DOHH2 (cell line): ENCODE data around the gene SMYD1.

Source experiments
- H3F3A ChIP-seq: fragments of 200-600 bp; sonication (generic), shearing (Covaris generic); 2 replicates; pipeline ENCODE4 v1.6.0; 2016; ENCODE audit warnings: antibody characterized with exemption, mild to moderate bottlenecking; ENCODE audit not compliant: control insufficient read depth, insufficient read depth
- H3K27ac ChIP-seq: fragments of 200-600 bp; sonication (generic); 2 replicates; pipeline ENCODE4 v1.5.1; 2014; ENCODE audit warnings: low read depth, mild to moderate bottlenecking, low read length, moderate library complexity
- H3K27me3 ChIP-seq: fragments of 200-600 bp; sonication (generic); 2 replicates; pipeline ENCODE4 v1.6.1; 2014; ENCODE audit warnings: mild to moderate bottlenecking, low read length, mixed read lengths; ENCODE audit not compliant: control insufficient read depth
- H3K36me3 ChIP-seq: fragments of 200-600 bp; sonication (generic); 2 replicates; pipeline ENCODE4 v1.6.1; 2014; ENCODE audit warnings: mild to moderate bottlenecking, low read length, moderate library complexity, mixed read lengths; ENCODE audit not compliant: control insufficient read depth
- H3K4me1 ChIP-seq: fragments of 200-600 bp; sonication (generic); 2 replicates; pipeline ENCODE4 v1.6.1; 2014; ENCODE audit warnings: mild to moderate bottlenecking, low read length, mixed read lengths; ENCODE audit not compliant: control insufficient read depth
- H3K4me2 ChIP-seq: fragments of 200-600 bp; sonication (generic); 2 replicates; pipeline ENCODE4 v1.6.0; 2014; ENCODE audit warnings: mild to moderate bottlenecking, low read length, moderate library complexity
- H3K4me3 ChIP-seq: fragments of 200-600 bp; sonication (generic); 2 replicates; pipeline ENCODE4 v1.5.1; 2014; ENCODE audit warnings: mild to moderate bottlenecking, low read length, mixed read lengths
- H3K79me2 ChIP-seq: fragments of 200-600 bp; sonication (generic); 2 replicates; pipeline ENCODE4 v1.6.1; 2014; ENCODE audit warnings: mild to moderate bottlenecking, low read length, mixed read lengths; ENCODE audit not compliant: control insufficient read depth
- H3K9me2 ChIP-seq: fragments of 200-600 bp; sonication (generic); replicated peaks from 2 replicates; pipeline ENCODE4 v1.6.1; 2014; ENCODE audit warnings: mild to moderate bottlenecking, low read length, mixed read lengths; ENCODE audit not compliant: control insufficient read depth
- H3K9me3 ChIP-seq: fragments of 200-600 bp; sonication (generic); 2 replicates; pipeline ENCODE4 v1.6.1; 2014; ENCODE audit warnings: antibody characterized with exemption, low read length, mixed read lengths; ENCODE audit not compliant: control insufficient read depth, insufficient read depth
- H4K20me1 ChIP-seq: fragments of 200-600 bp; sonication (generic); 2 replicates; pipeline ENCODE4 v1.6.0; 2014; ENCODE audit warnings: low read depth, mild to moderate bottlenecking, antibody characterized with exemption, low read length, moderate library complexity; ENCODE audit not compliant: control insufficient read depth, insufficient read depth
- CTCF ChIP-seq: fragments of 200-600 bp; sonication (generic); IDR thresholded peaks from one replicate; pipeline ENCODE4 v1.5.1; 2014; ENCODE audit warnings: antibody characterized with exemption, mild to moderate bottlenecking, low read depth, low read length; ENCODE audit not compliant: poor library complexity, severe bottlenecking
- EZH2phosphoT487 ChIP-seq: fragments of 200-600 bp; sonication (generic); IDR thresholded peaks from 2 replicates; pipeline ENCODE4 v1.6.1; 2017; ENCODE audit warnings: borderline replicate concordance, mild to moderate bottlenecking, antibody characterized with exemption, low read length, moderate library complexity, mixed read lengths

Gene SMYD1

GRCh38 chr2:88053296-88053695, 14.3 kb upstream of the SMYD1 start:
- H3K4me3 ChIP-seq: peak overlapping the region; percentile 92

GRCh38 chr2:88053934-88054781, 13.5 kb upstream of the SMYD1 start:
- H3K4me1 ChIP-seq: peaks cover 30% of the 10 kb centered on the region
- H3K36me3 ChIP-seq: peaks cover 58% of the 10 kb centered on the region
- H3K27me3 ChIP-seq: no peaks in the 10 kb centered on the region
- TF ChIP-seq EZH2phosphoT487 (no peak), CTCF (no peak)
- H3K9me3 ChIP-seq: no peaks in the 10 kb centered on the region
- no peaks in the 10 kb centered on the region for H3K9me2 ChIP-seq
- peak overlapping the region; percentile 76; the same call in 1 of the 2 replicates for H3K27ac ChIP-seq
- H4K20me1 ChIP-seq: 0 out of 2 replicates have a peak, but pooled peaks cover 8% of the 10 kb centered on the region
- peaks cover 53% of the 10 kb centered on the region for H3K79me2 ChIP-seq
- H3K4me2 ChIP-seq: peak overlapping the region; percentile 94
- H3K4me3 ChIP-seq: peak overlapping the region; percentile 92
- peaks cover 9% of the 10 kb centered on the region; the same call in 1 of the 2 replicates for H3F3A ChIP-seq

More at GRCh38 chr2:88053296-88053695, 14.3 kb upstream of the SMYD1 start:
- H3K9me2 ChIP-seq: no peaks in the 10 kb centered on the region
- H3K36me3 ChIP-seq: peaks cover 66% of the 10 kb centered on the region
- H3K4me1 ChIP-seq: peaks cover 30% of the 10 kb centered on the region
- H4K20me1 ChIP-seq: 0 out of 2 replicates have a peak, but pooled peaks cover 8% of the 10 kb centered on the region
- H3K9me3 ChIP-seq: no peaks in the 10 kb centered on the region
- TF ChIP-seq EZH2phosphoT487 (no peak), CTCF (no peak)
- H3K27ac ChIP-seq: no peak overlapping the region
- peaks cover 55% of the 10 kb centered on the region for H3K79me2 ChIP-seq
- H3K27me3 ChIP-seq: no peaks in the 10 kb centered on the region
- H3K4me2 ChIP-seq: peak overlapping the region; percentile 94
- H3F3A ChIP-seq: peaks cover 9% of the 10 kb centered on the region; the same call in 1 of the 2 replicates

- Histone ChIP-seq H4K20me1 (0 out of 2 replicates have a peak, but pooled peaks cover 8% of the 10 kb centered on the region), H3K4me3 (peak overlapping the region; percentile 92), H3K9me2 (no peaks in the 10 kb centered on the region), H3K27ac (peak overlapping the region; percentile 76), H3K79me2 (peaks cover 47% of the 10 kb centered on the region), H3K9me3 (no peaks in the 10 kb centered on the region), H3F3A (peaks cover 9% of the 10 kb centered on the region; the same call in 1 of the 2 replicates), H3K4me1 (peaks cover 30% of the 10 kb centered on the region), H3K36me3 (peaks cover 51% of the 10 kb centered on the region), H3K4me2 (peak overlapping the region; percentile 94), H3K27me3 (no peaks in the 10 kb centered on the region)
- no peak for TF ChIP-seq CTCF
- no peak for TF ChIP-seq EZH2phosphoT487
These were observed 12.7 kb upstream of the SMYD1 start for GRCh38 chr2:88054782-88055370.
